A673 (cell line): ENCODE measurements around the gene NUDT3. TPM values are rescaled to one million over a fixed set of nuclear protein-coding genes. Genes with fewer than 3 reads are reported as not detected.
A peak's percentile ranks its signal among the peaks of the same experiment; 100 is the strongest.

Experiments
- BruUV-seq: library from RNA; stranded (reverse); fragments of 400-500 nt; replicated peaks from 2 replicates; lab custom pipeline; 2021; lab: Mats Ljungman, UMichigan
- CTCF ChIA-PET: fragments of 300-600 bp; sonication (Branson Sonifier 250); formaldehyde crosslinking; loops from one replicate; lab custom pipeline; 2022; ENCODE audit warnings: antibody characterized with exemption; lab: Charles Lee
- POLR2A ChIA-PET: fragments of 300-600 bp; sonication (Branson Sonifier 250); formaldehyde crosslinking; loops from one replicate; lab custom pipeline; 2022; ENCODE audit warnings: antibody characterized with exemption; ENCODE audit not compliant: low non-redundant PET; lab: Charles Lee
- DNase-seq: peaks from one replicate; pipeline ENCODE4 v3.0.0-alpha.2; 2015; ENCODE audit warnings: low spot score
- H3K27ac ChIP-seq: fragments of 200-600 bp; sonication (generic); 2 replicates; pipeline ENCODE4 v1.5.1; 2016; ENCODE audit warnings: mixed run types, low read depth, mild to moderate bottlenecking, mixed read lengths, antibody characterized with exemption, low read length; ENCODE audit not compliant: poor library complexity, severe bottlenecking
- H3K27me3 ChIP-seq: fragments of 200-600 bp; sonication (generic); replicated peaks from 2 replicates; pipeline ENCODE4 v1.6.1; 2017; ENCODE audit warnings: mixed run types, low read depth, mild to moderate bottlenecking, mixed read lengths, antibody characterized with exemption, low read length; ENCODE audit not compliant: insufficient read depth, poor library complexity
- H3K36me3 ChIP-seq: fragments of 200-600 bp; sonication (generic); 2 replicates; pipeline ENCODE4 v1.6.1; 2016; ENCODE audit warnings: mixed run types, mild to moderate bottlenecking, mixed read lengths, antibody characterized with exemption, low read length; ENCODE audit not compliant: insufficient read depth, poor library complexity, severe bottlenecking
- H3K4me1 ChIP-seq: fragments of 200-600 bp; sonication (generic); 2 replicates; pipeline ENCODE4 v1.6.1; 2017; ENCODE audit warnings: mixed run types, mild to moderate bottlenecking, mixed read lengths, antibody characterized with exemption, low read length; ENCODE audit not compliant: insufficient read depth, poor library complexity, severe bottlenecking
- H3K4me3 ChIP-seq: fragments of 200-600 bp; sonication (generic); 2 replicates; pipeline ENCODE4 v1.5.1; 2016; ENCODE audit warnings: low read depth, mixed run types, mild to moderate bottlenecking, mixed read lengths, low read length; ENCODE audit not compliant: poor library complexity, severe bottlenecking
- H3K9me3 ChIP-seq: fragments of 200-600 bp; sonication (generic); 2 replicates; pipeline ENCODE4 v1.6.1; 2016; ENCODE audit warnings: mixed run types, low read depth, mild to moderate bottlenecking, mixed read lengths, antibody characterized with exemption, low read length; ENCODE audit not compliant: poor library complexity, severe bottlenecking
- CTCF ChIP-seq: fragments of 300-800, 200-600 bp; sonication (generic); conservative IDR thresholded peaks from 2 replicates; pipeline ENCODE4 v1.5.1; 2017; ENCODE audit warnings: low read depth, mild to moderate bottlenecking, antibody characterized with exemption, low read length, moderate library complexity, mixed read lengths
- EZH2 ChIP-seq: fragments of 200-600 bp; sonication (generic); IDR thresholded peaks from 2 replicates; pipeline ENCODE4 v1.6.1; 2017; ENCODE audit warnings: borderline replicate concordance, low read depth, mild to moderate bottlenecking, mixed read lengths, antibody characterized with exemption, low read length; ENCODE audit not compliant: poor library complexity, severe bottlenecking
- intact Hi-C: fragments of 100-400 bp; cut with micrococcal nuclease; formaldehyde crosslinking; loops from one replicate; pipeline ENCODE4 v1.10.0; 2022; ENCODE audit not compliant: unreplicated experiment
- total RNA-seq: library from RNA; stranded (reverse); gene quantifications from 2 replicates; pipeline ENCODE4 v1.2.3, GENCODE V29; 2021

Gene NUDT3
- total RNA-seq, 1 experiment from 2014 or later = 34.1 TPM

GRCh38 chr6:34359418-34360158 lies 32.9 kb downstream of the NUDT3 start:
- DNase-seq = no peak
- BruUV-seq = no TSS peak
- Histone ChIP-seq H3K36me3 (no peaks in the 10 kb centered on the region), H3K27ac (no peak overlapping the region), H3K4me3 (no peak overlapping the region), H3K9me3 (no peaks in the 10 kb centered on the region), H3K4me1 (peaks cover 23% of the 10 kb centered on the region), H3K27me3 (no peaks in the 10 kb centered on the region)
- TF ChIP-seq CTCF = no peak
- TF ChIP-seq EZH2 = no peak
- POLR2A ChIA-PET = no interaction called here
- CTCF ChIA-PET = no interaction called here
- intact Hi-C loops = no loop called here

- intact Hi-C loops = no loop called here
- peak overlapping the region; percentile 29 for H3K27ac ChIP-seq
- peak; percentile 73 for DNase-seq
- no peaks in the 10 kb centered on the region for H3K36me3 ChIP-seq
- ChIA-PET POLR2A (no interaction called here), CTCF (no interaction called here)
- no peaks in the 10 kb centered on the region for H3K27me3 ChIP-seq
- BruUV-seq = no TSS peak
- TF ChIP-seq CTCF (no peak), EZH2 (no peak)
- no peaks in the 10 kb centered on the region for H3K9me3 ChIP-seq
- peaks cover 23% of the 10 kb centered on the region for H3K4me1 ChIP-seq
- H3K4me3 ChIP-seq = no peak overlapping the region
Measured at GRCh38 chr6:34358389-34358905, 34.0 kb downstream of the NUDT3 start.

- Histone ChIP-seq H3K4me3 (no peak overlapping the region), H3K9me3 (no peaks in the 10 kb centered on the region), H3K36me3 (no peaks in the 10 kb centered on the region), H3K4me1 (peaks cover 23% of the 10 kb centered on the region), H3K27ac (no peak overlapping the region), H3K27me3 (no peaks in the 10 kb centered on the region)
- ChIA-PET CTCF (interaction anchor here (0.7 kb wide), 1 partner anchor 62 kb away, joined by 3 read pairs; no protein-coding TSS in a partner anchor), POLR2A (no interaction called here)
- no TSS peak for BruUV-seq
- TF ChIP-seq CTCF = no peak
- no peak for TF ChIP-seq EZH2
- intact Hi-C loops = no loop called here
- DNase-seq = no peak
Measured at GRCh38 chr6:34357937-34358336, 34.5 kb downstream of the NUDT3 start.
